Endothelial cell of umbilical vein (primary cell): ENCODE results near the gene ASNSD1. TPM values are rescaled to one million over a fixed set of nuclear protein-coding genes. Genes with fewer than 3 reads are reported as not detected.

Experiments used
- BruUV-seq: library from RNA; stranded (reverse); fragments of 400-500 nt; replicated peaks from 2 replicates; lab custom pipeline; 2021; lab: Mats Ljungman, UMichigan
- CTCF ChIA-PET: fragments of 300-600, 350-600 bp; sonication (Branson Sonifier 250); formaldehyde crosslinking; loops from one replicate; lab custom pipeline; 2021; ENCODE audit warnings: antibody characterized with exemption, inconsistent platforms; lab: Charles Lee
- POLR2A ChIA-PET: fragments of 300-600, 350-600 bp; sonication (Branson Sonifier 250); formaldehyde crosslinking; loops from one replicate; lab custom pipeline; 2021; ENCODE audit warnings: antibody characterized with exemption, inconsistent platforms; lab: Charles Lee
- DNase-seq: peaks from one replicate; pipeline ENCODE4 v3.0.0-alpha.2; 2011; ENCODE audit warnings: low read depth, low spot score
- FAIRE-seq: peaks from 2 replicates; lab custom pipeline; 2011; peaks lifted over from hg19 to GRCh38; lab: Jason Lieb, UNC
- H2AFZ ChIP-seq: 2 replicates; pipeline ENCODE4 v1.6.0; 2012; ENCODE audit warnings: low read depth, low read length, control low read depth, inconsistent platforms
- H3K27ac ChIP-seq: 2 replicates; pipeline ENCODE4 v1.5.1; 2011; ENCODE audit warnings: low read depth, mild to moderate bottlenecking, control low read depth, low read length, moderate library complexity; ENCODE audit not compliant: insufficient read depth
- H3K27me3 ChIP-seq, 2 experiments: 2 replicates each; pipeline versions ENCODE4 v1.6.0 to v1.6.1; 2011; ENCODE audit warnings: low read length in 2 of 2, mixed read lengths in 1 of 2; ENCODE audit not compliant: control insufficient read depth in 2 of 2, insufficient read depth in 2 of 2
- H3K36me3 ChIP-seq, 2 experiments: 2 replicates in 1 of 2; 3 replicates in 1 of 2; pipeline ENCODE4 v1.5.1; 2011; ENCODE audit warnings: low read length in 2 of 2, mild to moderate bottlenecking in 1 of 2, moderate library complexity in 1 of 2; ENCODE audit not compliant: control insufficient read depth in 2 of 2, insufficient read depth in 2 of 2; ENCODE audit errors: extremely low read depth in 1 of 2
- H3K4me1 ChIP-seq: 3 replicates; pipeline ENCODE4 v1.5.1; 2011; ENCODE audit warnings: mild to moderate bottlenecking, low read length; ENCODE audit not compliant: control insufficient read depth, insufficient read depth; ENCODE audit errors: extremely low read depth
- H3K4me2 ChIP-seq: 2 replicates; pipeline ENCODE4 v1.6.1; 2011; ENCODE audit warnings: low read length, control low read depth, mixed read lengths; ENCODE audit not compliant: insufficient read depth
- H3K4me3 ChIP-seq, 3 experiments: fragments of 200-600 bp in 1 of 3; sonication (generic), shearing (Covaris generic) in 1 of 3; replicated peaks in 1 of 3; 2 replicates each; pipeline ENCODE4 v1.5.1; 2011 to 2016; ENCODE audit warnings: control low read depth in 3 of 3, low read length in 3 of 3, mild to moderate bottlenecking in 2 of 3, inconsistent platforms in 1 of 3, low read depth in 1 of 3, moderate library complexity in 1 of 3; ENCODE audit not compliant: insufficient read depth in 1 of 3
- H3K79me2 ChIP-seq: 2 replicates; pipeline ENCODE4 v1.6.0; 2012; ENCODE audit warnings: low read length, inconsistent platforms; ENCODE audit not compliant: control insufficient read depth, insufficient read depth
- H3K9ac ChIP-seq: replicated peaks from 2 replicates; pipeline ENCODE3; 2011; ENCODE audit warnings: low read length, control low read depth; ENCODE audit not compliant: insufficient read depth; ENCODE audit errors: extremely low read depth
- H3K9me1 ChIP-seq: replicated peaks from 3 replicates; pipeline ENCODE4 v1.6.0; 2011; ENCODE audit warnings: mild to moderate bottlenecking, low read length; ENCODE audit not compliant: control insufficient read depth, insufficient read depth; ENCODE audit errors: extremely low read depth
- H3K9me3 ChIP-seq: replicated peaks from 2 replicates; pipeline ENCODE4 v1.5.1; 2012; ENCODE audit warnings: low read length, inconsistent platforms; ENCODE audit not compliant: control insufficient read depth, insufficient read depth
- H4K20me1 ChIP-seq: replicated peaks from 2 replicates; pipeline ENCODE3; 2011; ENCODE audit warnings: mild to moderate bottlenecking, low read length; ENCODE audit not compliant: control insufficient read depth, insufficient read depth; ENCODE audit errors: extremely low read depth
- CTCF ChIP-seq, 2 donors: IDR thresholded peaks; 1 replicate in 1 of 2; 2 replicates in 1 of 2; pipeline ENCODE4 v1.5.1; 2011; ENCODE audit warnings: low read length in 2 of 2, mild to moderate bottlenecking in 2 of 2, moderate library complexity in 2 of 2, control low read depth in 1 of 2, inconsistent platforms in 1 of 2, low read depth in 1 of 2; ENCODE audit not compliant: insufficient read depth in 1 of 2; ENCODE audit errors: extremely low read depth in 1 of 2
- EZH2 ChIP-seq: IDR thresholded peaks from 2 replicates; pipeline ENCODE4 v1.6.1; 2012; ENCODE audit warnings: borderline replicate concordance, low read depth, mild to moderate bottlenecking, moderate library complexity, low read length, inconsistent platforms; ENCODE audit not compliant: severe bottlenecking
- FOS ChIP-seq: IDR thresholded peaks from 2 replicates; pipeline ENCODE4 v1.6.1; 2011; ENCODE audit warnings: mild to moderate bottlenecking, low read length, moderate library complexity, borderline replicate concordance; ENCODE audit not compliant: insufficient read depth
- GATA2 ChIP-seq: IDR thresholded peaks from 2 replicates; pipeline ENCODE4 v1.7.0; 2011; ENCODE audit warnings: low read depth, mild to moderate bottlenecking, moderate library complexity, mixed read lengths, low read length; ENCODE audit not compliant: insufficient read length, insufficient read depth
- JUN ChIP-seq: IDR thresholded peaks from 2 replicates; pipeline ENCODE4 v1.6.1; 2011; ENCODE audit warnings: borderline replicate concordance, low read depth; ENCODE audit not compliant: insufficient read length, insufficient read depth
- MAX ChIP-seq: IDR thresholded peaks from 2 replicates; pipeline ENCODE4 v1.6.1; 2011; ENCODE audit not compliant: insufficient read depth, insufficient read length
- MYC ChIP-seq: IDR thresholded peaks from one replicate; pipeline ENCODE4 v1.6.1; 2011; ENCODE audit warnings: mild to moderate bottlenecking, low read depth, low read length
- POLR2A ChIP-seq: IDR thresholded peaks from 2 replicates; pipeline ENCODE4 v1.6.1; 2012; ENCODE audit warnings: low read depth, mild to moderate bottlenecking, control low read depth, low read length
- POLR2AphosphoS5 ChIP-seq: IDR thresholded peaks from 2 replicates; pipeline ENCODE4 v1.6.1; 2012; ENCODE audit warnings: low read depth, mild to moderate bottlenecking, control low read depth, low read length, moderate library complexity; ENCODE audit not compliant: insufficient read depth
- dilution Hi-C: fragments of 300-500 bp; cut with MboI; formaldehyde crosslinking; loops from one replicate; pipeline ENCODE4 v1.15.0; 2019; ENCODE audit warnings: low sequenced_read_pairs; ENCODE audit not compliant: extremely low pct_ligation_motif_present
- intact Hi-C: fragments of 100-400 bp; cut with micrococcal nuclease; formaldehyde crosslinking; loops from one replicate; pipeline ENCODE4 v1.10.0; 2022
- polyA plus RNA-seq, 4 experiments: library from polyadenylated mRNA; depleted of rRNA in 3 of 4; stranded (reverse) in 3 of 4; unstranded in 1 of 4; fragments of >200 nt; gene quantifications; 2 replicates each; pipeline versions ENCODE4 v1.2.1 to v1.2.3, GENCODE V29; 2011 to 2012; ENCODE audit warnings: missing spikeins in 1 of 4
- total RNA-seq: library from RNA; stranded (reverse); gene quantifications from 2 replicates; pipeline ENCODE4 v1.2.3, GENCODE V29; 2021

Gene ASNSD1
- total and polyA plus RNA-seq, 2 donors (not counting 3 experiments of a cell fraction or from before 2014, with no cell fraction given), result 15.8 to 39.5 TPM

- Histone ChIP-seq H3K36me3 (no peaks in the 10 kb centered on the region), H3K4me2 (no peak overlapping the region), H3K27me3 (no peaks in the 10 kb centered on the region), H3K9me3 (no peaks in the 10 kb centered on the region), H3K9ac (no peak overlapping the region), H4K20me1 (no peaks in the 10 kb centered on the region), H3K9me1 (no peaks in the 10 kb centered on the region), H3K4me3 (no peak overlapping the region), H3K4me1 (no peaks in the 10 kb centered on the region), H3K79me2 (no peaks in the 10 kb centered on the region), H3K27ac (no peak overlapping the region), H2AFZ (no peak overlapping the region)
- BruUV-seq, result no TSS peak
- no peak for TF ChIP-seq FOS
- no peak for TF ChIP-seq POLR2A
- TF ChIP-seq POLR2AphosphoS5, result no peak
- TF ChIP-seq EZH2, result no peak
- TF ChIP-seq MAX, result no peak
- no peak for TF ChIP-seq GATA2
- TF ChIP-seq JUN, result no peak
- TF ChIP-seq MYC, result no peak
- no peak for TF ChIP-seq CTCF (IDR thresholded peaks at IDR 0.05; ENCODE audit: extremely low read depth in 1 of 2, insufficient read depth in 1 of 2, low read depth in 1 of 2, low read length in 2 of 2)
- intact Hi-C loops, result no loop called here
- DNase-seq (no peak), FAIRE-seq (no peak)
- CTCF ChIA-PET, result interaction anchor here (0.6 kb wide), 1 partner anchor 10 kb away, joined by 3 read pairs; no protein-coding TSS in a partner anchor
- POLR2A ChIA-PET, result no interaction called here
- dilution Hi-C loops, result no loop called here
Measured at GRCh38 chr2:189639007-189639609, 22.2 kb upstream of the ASNSD1 start.
